Measurements from ENCODE around the gene ZNF506.
"Not testable (repeated sequence)": the region's sequence is repeated elsewhere in the genome, so short reads cannot be mapped to it uniquely, and the experiment has no call there.

ZNF506 gene

GRCh38 chr19:19778666-19779065, 42.9 kb downstream of the ZNF506 start:
- in situ Hi-C loops (cut with MboI; ENCODE audit: low sequenced_read_pairs, unreplicated experiment): no loop called here
- TF ChIP-seq CTCF (IDR thresholded peaks at IDR 0.05; ENCODE audit: borderline replicate concordance, control extremely low read depth, extremely low read depth, insufficient read depth, missing control alignments): no peak
- no peak for DNase-seq (ENCODE audit: low spot score)

GRCh38 chr19:19777692-19778091, 43.9 kb downstream of the ZNF506 start:
- no peak for TF ChIP-seq CTCF (IDR thresholded peaks at IDR 0.05; ENCODE audit: borderline replicate concordance, control extremely low read depth, extremely low read depth, insufficient read depth, missing control alignments)
- no peak for DNase-seq (ENCODE audit: low spot score)
- in situ Hi-C loops (cut with MboI; ENCODE audit: low sequenced_read_pairs, unreplicated experiment): no loop called here

- no peak for TF ChIP-seq CTCF (IDR thresholded peaks at IDR 0.05; ENCODE audit: borderline replicate concordance, control extremely low read depth, extremely low read depth, insufficient read depth, missing control alignments)
- DNase-seq (ENCODE audit: low spot score): peak; percentile 94
- in situ Hi-C loops (cut with MboI; ENCODE audit: low sequenced_read_pairs, unreplicated experiment): no loop called here
Measured at GRCh38 chr19:19776206-19777008, 45.1 kb downstream of the ZNF506 start.

- no peak for TF ChIP-seq CTCF (IDR thresholded peaks at IDR 0.05; ENCODE audit: borderline replicate concordance, control extremely low read depth, extremely low read depth, insufficient read depth, missing control alignments)
- in situ Hi-C loops (cut with MboI; ENCODE audit: low sequenced_read_pairs, unreplicated experiment): no loop called here
- DNase-seq (ENCODE audit: low spot score): no peak
Measured at GRCh38 chr19:19775891-19776205, 45.7 kb downstream of the ZNF506 start.

- in situ Hi-C loops (cut with MboI; ENCODE audit: low sequenced_read_pairs, unreplicated experiment): no loop called here
- no peak for TF ChIP-seq CTCF (IDR thresholded peaks at IDR 0.05; ENCODE audit: borderline replicate concordance, control extremely low read depth, extremely low read depth, insufficient read depth, missing control alignments)
- DNase-seq (ENCODE audit: low spot score): no peak
Measured at GRCh38 chr19:19774354-19775033, 47.1 kb downstream of the ZNF506 start.

- in situ Hi-C loops (cut with MboI; ENCODE audit: low sequenced_read_pairs, unreplicated experiment); DNase-seq (ENCODE audit: low spot score): not testable (repeated sequence)
Measured at GRCh38 chr19:19771963-19772362, 49.6 kb downstream of the ZNF506 start.

GRCh38 chr19:19769971-19770370, 51.6 kb downstream of the ZNF506 start:
- in situ Hi-C loops (cut with MboI; ENCODE audit: low sequenced_read_pairs, unreplicated experiment); DNase-seq (ENCODE audit: low spot score): not testable (repeated sequence)

Data from GM13976 (cell line).